ENCODE results near the gene FRY. TPM values are rescaled to one million over a fixed set of nuclear protein-coding genes. Genes with fewer than 3 reads are reported as not detected.

FRY gene
- total RNA-seq, 1 experiment from 2014 or later, result 5.3 TPM

DNA sequence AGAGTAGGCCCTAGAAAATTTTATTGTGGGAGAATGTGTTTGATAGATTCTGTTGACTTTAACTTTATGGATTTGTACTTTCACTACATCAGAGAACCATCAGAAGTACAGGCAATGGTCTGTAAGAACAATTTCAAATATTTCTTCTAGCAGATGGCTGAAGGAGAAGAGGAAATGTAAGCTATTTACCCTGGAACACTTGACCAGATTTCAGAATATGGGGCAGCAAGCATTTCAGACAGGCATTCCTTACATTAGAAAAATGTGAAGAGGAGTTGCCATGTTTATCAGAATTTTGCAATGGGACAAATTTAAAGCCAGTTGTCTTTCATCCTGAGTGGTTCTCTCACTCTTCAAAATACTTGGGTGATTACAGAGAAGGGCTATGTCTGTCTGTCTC, 7.5 kb downstream of the FRY start (continued):
- TF ChIP-seq, protein P1, sequence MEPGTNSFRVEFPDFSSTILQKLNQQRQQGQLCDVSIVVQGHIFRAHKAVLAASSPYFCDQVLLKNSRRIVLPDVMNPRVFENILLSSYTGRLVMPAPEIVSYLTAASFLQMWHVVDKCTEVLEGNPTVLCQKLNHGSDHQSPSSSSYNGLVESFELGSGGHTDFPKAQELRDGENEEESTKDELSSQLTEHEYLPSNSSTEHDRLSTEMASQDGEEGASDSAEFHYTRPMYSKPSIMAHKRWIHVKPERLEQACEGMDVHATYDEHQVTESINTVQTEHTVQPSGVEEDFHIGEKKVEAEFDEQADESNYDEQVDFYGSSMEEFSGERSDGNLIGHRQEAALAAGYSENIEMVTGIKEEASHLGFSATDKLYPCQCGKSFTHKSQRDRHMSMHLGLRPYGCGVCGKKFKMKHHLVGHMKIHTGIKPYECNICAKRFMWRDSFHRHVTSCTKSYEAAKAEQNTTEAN (CRISPR knock-in tag; IDR thresholded peaks at IDR 0.05), result no peak

DNA sequence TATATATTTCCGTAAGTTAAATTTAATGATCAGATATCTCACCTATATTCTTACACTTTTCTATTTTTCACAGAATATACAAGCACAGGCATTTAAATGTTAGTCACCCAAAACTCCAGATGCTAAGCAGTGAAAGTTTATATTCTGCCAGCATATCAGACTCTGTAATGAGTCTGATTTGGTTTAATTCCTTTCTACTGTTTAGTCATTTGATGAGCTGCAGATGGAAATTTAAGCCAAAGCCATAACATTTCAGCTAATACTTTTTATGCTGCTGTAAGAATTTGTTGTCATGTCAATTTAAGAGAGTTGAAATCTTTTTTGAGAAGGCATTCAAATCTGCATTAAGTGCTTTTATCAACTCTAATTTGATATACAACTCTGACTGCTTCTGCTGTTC, 8.0 kb downstream of the FRY start:
- ChIA-PET CTCF (no interaction called here), POLR2A (no interaction called here)
- Mint-ChIP-seq H3K9me3 (no peaks in the 10 kb centered on the region), H3K27ac (no peak overlapping the region), H3K36me3 (no peaks in the 10 kb centered on the region), H3K27me3 (ENCODE audit: low read depth) (no peaks in the 10 kb centered on the region), H3K4me1 (peaks cover 18% of the 10 kb centered on the region), H3K4me3 (no peak overlapping the region)
- TF ChIP-seq SOX15 (CRISPR knock-in tag; IDR thresholded peaks at IDR 0.05) (no peak), TP53 (CRISPR knock-in tag; IDR thresholded peaks at IDR 0.05) (no peak), ZBTB21 (CRISPR knock-in tag; IDR thresholded peaks at IDR 0.05; ENCODE audit: borderline replicate concordance) (no peak), ZNF263 (CRISPR knock-in tag; IDR thresholded peaks at IDR 0.05; ENCODE audit: low read depth) (no peak)
- no peak for ATAC-seq
- DNase-seq (ENCODE audit: low spot score), result no peak

DNA sequence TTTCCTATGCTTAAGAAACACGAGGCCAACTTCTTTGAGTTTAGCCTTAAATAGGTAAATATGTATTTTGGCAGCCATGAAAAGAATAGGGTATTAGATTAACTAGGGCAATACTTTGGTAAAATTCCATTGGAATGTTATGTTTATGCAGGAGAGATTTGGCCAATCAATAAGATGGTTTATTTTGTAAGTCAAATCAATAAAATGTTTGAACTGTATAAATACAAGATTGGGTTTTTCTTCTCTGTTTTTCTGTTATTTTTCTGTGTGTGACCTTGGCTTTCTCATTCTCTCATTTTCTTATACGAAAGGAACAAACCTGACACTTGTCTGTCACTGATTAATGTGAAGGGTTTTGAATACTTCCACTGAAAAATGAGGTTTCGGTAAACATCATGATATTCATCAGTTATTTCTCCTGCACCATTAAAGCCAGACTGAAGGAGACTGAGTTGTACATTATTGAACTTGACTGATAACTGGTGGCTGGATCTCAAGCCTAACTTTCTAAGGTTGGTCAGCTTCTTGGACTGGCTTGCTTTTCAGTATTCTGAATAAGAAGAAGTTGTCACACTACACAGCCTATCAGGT, 8.6 kb downstream of the FRY start:
- Mint-ChIP-seq H3K4me3 (no peak overlapping the region), H3K27ac (no peak overlapping the region), H3K4me1 (peaks cover 18% of the 10 kb centered on the region), H3K9me3 (no peaks in the 10 kb centered on the region), H3K36me3 (no peaks in the 10 kb centered on the region), H3K27me3 (ENCODE audit: low read depth) (no peaks in the 10 kb centered on the region)
- CTCF ChIA-PET, result no interaction called here
- ATAC-seq (no peak), DNase-seq (ENCODE audit: low spot score) (no peak)
- POLR2A ChIA-PET, result no interaction called here
- TF ChIP-seq NR2C2 (CRISPR knock-in tag; IDR thresholded peaks at IDR 0.05) (no peak), TP53 (CRISPR knock-in tag; IDR thresholded peaks at IDR 0.05) (no peak), FOXP1 (CRISPR knock-in tag; IDR thresholded peaks at IDR 0.05; ENCODE audit: borderline replicate concordance) (no peak)
- TF ChIP-seq, protein P2, sequence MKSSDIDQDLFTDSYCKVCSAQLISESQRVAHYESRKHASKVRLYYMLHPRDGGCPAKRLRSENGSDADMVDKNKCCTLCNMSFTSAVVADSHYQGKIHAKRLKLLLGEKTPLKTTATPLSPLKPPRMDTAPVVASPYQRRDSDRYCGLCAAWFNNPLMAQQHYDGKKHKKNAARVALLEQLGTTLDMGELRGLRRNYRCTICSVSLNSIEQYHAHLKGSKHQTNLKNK (CRISPR knock-in tag; IDR thresholded peaks at IDR 0.05), result no peak
- TF ChIP-seq, protein P3, sequence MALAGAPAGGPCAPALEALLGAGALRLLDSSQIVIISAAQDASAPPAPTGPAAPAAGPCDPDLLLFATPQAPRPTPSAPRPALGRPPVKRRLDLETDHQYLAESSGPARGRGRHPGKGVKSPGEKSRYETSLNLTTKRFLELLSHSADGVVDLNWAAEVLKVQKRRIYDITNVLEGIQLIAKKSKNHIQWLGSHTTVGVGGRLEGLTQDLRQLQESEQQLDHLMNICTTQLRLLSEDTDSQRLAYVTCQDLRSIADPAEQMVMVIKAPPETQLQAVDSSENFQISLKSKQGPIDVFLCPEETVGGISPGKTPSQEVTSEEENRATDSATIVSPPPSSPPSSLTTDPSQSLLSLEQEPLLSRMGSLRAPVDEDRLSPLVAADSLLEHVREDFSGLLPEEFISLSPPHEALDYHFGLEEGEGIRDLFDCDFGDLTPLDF (CRISPR knock-in tag; IDR thresholded peaks at IDR 0.05), result no peak
- TF ChIP-seq, protein P4, sequence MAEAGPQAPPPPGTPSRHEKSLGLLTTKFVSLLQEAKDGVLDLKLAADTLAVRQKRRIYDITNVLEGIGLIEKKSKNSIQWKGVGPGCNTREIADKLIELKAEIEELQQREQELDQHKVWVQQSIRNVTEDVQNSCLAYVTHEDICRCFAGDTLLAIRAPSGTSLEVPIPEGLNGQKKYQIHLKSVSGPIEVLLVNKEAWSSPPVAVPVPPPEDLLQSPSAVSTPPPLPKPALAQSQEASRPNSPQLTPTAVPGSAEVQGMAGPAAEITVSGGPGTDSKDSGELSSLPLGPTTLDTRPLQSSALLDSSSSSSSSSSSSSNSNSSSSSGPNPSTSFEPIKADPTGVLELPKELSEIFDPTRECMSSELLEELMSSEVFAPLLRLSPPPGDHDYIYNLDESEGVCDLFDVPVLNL (CRISPR knock-in tag; IDR thresholded peaks at IDR 0.05; ENCODE audit: borderline replicate concordance, low read depth), result no peak
- TF ChIP-seq, protein P5, sequence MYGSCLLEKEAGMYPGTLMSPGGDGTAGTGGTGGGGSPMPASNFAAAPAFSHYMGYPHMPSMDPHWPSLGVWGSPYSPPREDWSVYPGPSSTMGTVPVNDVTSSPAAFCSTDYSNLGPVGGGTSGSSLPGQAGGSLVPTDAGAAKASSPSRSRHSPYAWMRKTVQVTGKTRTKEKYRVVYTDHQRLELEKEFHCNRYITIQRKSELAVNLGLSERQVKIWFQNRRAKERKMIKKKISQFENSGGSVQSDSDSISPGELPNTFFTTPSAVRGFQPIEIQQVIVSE (CRISPR knock-in tag; IDR thresholded peaks at IDR 0.05; ENCODE audit: borderline replicate concordance), result no peak

DNA sequence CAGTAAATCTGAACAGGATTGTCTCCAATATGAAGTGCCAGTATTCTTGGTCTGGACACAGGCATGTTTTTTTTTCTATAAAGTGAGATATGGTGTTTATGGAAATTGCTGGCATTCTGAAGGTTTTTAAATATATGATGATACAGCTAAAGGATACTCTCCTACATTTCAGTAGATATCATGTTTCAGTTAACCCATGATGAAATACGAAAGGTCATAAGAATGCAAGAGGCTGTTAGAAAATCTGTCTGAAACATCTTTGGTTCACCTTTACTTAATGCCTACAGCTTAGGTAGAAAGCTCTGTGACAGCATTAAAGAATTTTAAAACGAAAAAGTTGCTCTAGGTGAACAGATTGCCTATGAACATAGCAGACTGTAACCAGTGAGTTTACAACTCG, 9.1 kb downstream of the FRY start:
- ChIA-PET POLR2A (no interaction called here), CTCF (interaction anchor here (0.6 kb wide), 1 partner anchor 23 kb away, joined by 3 read pairs; no protein-coding TSS in a partner anchor)
- TF ChIP-seq RORB (CRISPR knock-in tag; IDR thresholded peaks at IDR 0.05), result no peak
- no peaks in the 10 kb centered on the region for H3K36me3 Mint-ChIP-seq
- H3K27me3 Mint-ChIP-seq (ENCODE audit: low read depth), result no peaks in the 10 kb centered on the region
- no peaks in the 10 kb centered on the region for H3K9me3 Mint-ChIP-seq
- no peak overlapping the region for H3K27ac Mint-ChIP-seq
- DNase-seq (ENCODE audit: low spot score) (no peak), ATAC-seq (no peak)
- peaks cover 15% of the 10 kb centered on the region for H3K4me1 Mint-ChIP-seq
- no peak overlapping the region for H3K4me3 Mint-ChIP-seq

DNA sequence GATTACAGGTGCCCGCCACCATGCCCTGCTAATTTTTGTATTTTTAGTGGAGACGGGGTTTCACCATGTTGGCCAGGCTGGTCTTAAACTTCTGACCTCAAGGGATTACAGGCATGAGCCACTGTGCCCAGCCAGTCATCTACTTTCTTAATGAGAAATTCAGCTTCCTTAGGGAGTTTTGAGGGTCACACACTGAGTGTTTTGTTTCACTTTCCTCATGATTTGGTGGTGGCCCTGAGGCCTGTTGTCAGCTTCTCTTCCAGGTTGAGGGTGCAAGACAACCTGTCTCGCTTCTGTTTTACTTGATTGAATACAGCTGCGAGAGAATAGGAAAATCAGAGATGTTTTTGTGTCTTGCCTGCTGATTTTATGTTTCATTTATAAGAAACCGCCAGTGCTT, 9.9 kb downstream of the FRY start:
- no peaks in the 10 kb centered on the region for H3K9me3 Mint-ChIP-seq
- CTCF ChIA-PET, result interaction anchor here (0.7 kb wide), 1 partner anchor 137 kb away, joined by 5 read pairs; no protein-coding TSS in a partner anchor
- ATAC-seq, result no peak
- TF ChIP-seq ZNF121 (CRISPR knock-in tag; IDR thresholded peaks at IDR 0.05), result no peak
- TF ChIP-seq, protein P6, sequence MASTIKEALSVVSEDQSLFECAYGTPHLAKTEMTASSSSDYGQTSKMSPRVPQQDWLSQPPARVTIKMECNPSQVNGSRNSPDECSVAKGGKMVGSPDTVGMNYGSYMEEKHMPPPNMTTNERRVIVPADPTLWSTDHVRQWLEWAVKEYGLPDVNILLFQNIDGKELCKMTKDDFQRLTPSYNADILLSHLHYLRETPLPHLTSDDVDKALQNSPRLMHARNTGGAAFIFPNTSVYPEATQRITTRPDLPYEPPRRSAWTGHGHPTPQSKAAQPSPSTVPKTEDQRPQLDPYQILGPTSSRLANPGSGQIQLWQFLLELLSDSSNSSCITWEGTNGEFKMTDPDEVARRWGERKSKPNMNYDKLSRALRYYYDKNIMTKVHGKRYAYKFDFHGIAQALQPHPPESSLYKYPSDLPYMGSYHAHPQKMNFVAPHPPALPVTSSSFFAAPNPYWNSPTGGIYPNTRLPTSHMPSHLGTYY (CRISPR knock-in tag; IDR thresholded peaks at IDR 0.05), result no peak
- no peak for TF ChIP-seq ELF4 (CRISPR knock-in tag; IDR thresholded peaks at IDR 0.05; ENCODE audit: low read depth)
- TF ChIP-seq, protein P7, sequence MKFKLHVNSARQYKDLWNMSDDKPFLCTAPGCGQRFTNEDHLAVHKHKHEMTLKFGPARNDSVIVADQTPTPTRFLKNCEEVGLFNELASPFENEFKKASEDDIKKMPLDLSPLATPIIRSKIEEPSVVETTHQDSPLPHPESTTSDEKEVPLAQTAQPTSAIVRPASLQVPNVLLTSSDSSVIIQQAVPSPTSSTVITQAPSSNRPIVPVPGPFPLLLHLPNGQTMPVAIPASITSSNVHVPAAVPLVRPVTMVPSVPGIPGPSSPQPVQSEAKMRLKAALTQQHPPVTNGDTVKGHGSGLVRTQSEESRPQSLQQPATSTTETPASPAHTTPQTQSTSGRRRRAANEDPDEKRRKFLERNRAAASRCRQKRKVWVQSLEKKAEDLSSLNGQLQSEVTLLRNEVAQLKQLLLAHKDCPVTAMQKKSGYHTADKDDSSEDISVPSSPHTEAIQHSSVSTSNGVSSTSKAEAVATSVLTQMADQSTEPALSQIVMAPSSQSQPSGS (CRISPR knock-in tag; IDR thresholded peaks at IDR 0.05; ENCODE audit: borderline replicate concordance, low read depth), result no peak
- TF ChIP-seq MYBL2 (CRISPR knock-in tag; IDR thresholded peaks at IDR 0.05), result no peak
- TF ChIP-seq ESRRA (CRISPR knock-in tag; IDR thresholded peaks at IDR 0.05; ENCODE audit: borderline replicate concordance), result no peak

More for the DNA sequence above, 9.9 kb downstream of the FRY start:
- peaks cover 12% of the 10 kb centered on the region for H3K4me1 Mint-ChIP-seq
- H3K27me3 Mint-ChIP-seq (ENCODE audit: low read depth), result no peaks in the 10 kb centered on the region
- no peak overlapping the region for H3K4me3 Mint-ChIP-seq
- POLR2A ChIA-PET, result no interaction called here
- DNase-seq (ENCODE audit: low spot score), result no peak
- H3K27ac Mint-ChIP-seq, result no peak overlapping the region
- H3K36me3 Mint-ChIP-seq, result no peaks in the 10 kb centered on the region

Data from WTC11 (cell line).